Measurements from ENCODE around the gene DLK1. TPM values are rescaled to one million over a fixed set of nuclear protein-coding genes. Genes with fewer than 3 reads are reported as not detected.

The DLK1 gene
- total RNA-seq, 2 experiments from 2014 or later: not detected

- CTCF ChIA-PET: no interaction called here
- TF ChIP-seq, protein P1, sequence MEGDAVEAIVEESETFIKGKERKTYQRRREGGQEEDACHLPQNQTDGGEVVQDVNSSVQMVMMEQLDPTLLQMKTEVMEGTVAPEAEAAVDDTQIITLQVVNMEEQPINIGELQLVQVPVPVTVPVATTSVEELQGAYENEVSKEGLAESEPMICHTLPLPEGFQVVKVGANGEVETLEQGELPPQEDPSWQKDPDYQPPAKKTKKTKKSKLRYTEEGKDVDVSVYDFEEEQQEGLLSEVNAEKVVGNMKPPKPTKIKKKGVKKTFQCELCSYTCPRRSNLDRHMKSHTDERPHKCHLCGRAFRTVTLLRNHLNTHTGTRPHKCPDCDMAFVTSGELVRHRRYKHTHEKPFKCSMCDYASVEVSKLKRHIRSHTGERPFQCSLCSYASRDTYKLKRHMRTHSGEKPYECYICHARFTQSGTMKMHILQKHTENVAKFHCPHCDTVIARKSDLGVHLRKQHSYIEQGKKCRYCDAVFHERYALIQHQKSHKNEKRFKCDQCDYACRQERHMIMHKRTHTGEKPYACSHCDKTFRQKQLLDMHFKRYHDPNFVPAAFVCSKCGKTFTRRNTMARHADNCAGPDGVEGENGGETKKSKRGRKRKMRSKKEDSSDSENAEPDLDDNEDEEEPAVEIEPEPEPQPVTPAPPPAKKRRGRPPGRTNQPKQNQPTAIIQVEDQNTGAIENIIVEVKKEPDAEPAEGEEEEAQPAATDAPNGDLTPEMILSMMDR (IDR thresholded peaks at IDR 0.05): no peak
- POLR2A ChIA-PET: no interaction called here
- Mint-ChIP-seq H3K27ac (no peak overlapping the region), H3K27me3 (no peaks in the 10 kb centered on the region), H3K9me3 (no peaks in the 10 kb centered on the region), H3K36me3 (ENCODE audit: low read depth) (no peaks in the 10 kb centered on the region), H3K4me3 (no peak overlapping the region), H3K4me1 (ENCODE audit: low read depth) (no peaks in the 10 kb centered on the region)
- DNase-seq (no peak), ATAC-seq (no peak)
- intact Hi-C loops (cut with micrococcal nuclease): no loop called here
Measured at GRCh38 chr14:100776681-100777365, 50.1 kb downstream of the DLK1 start.

- POLR2A ChIA-PET: no interaction called here
- DNase-seq (no peak), ATAC-seq (no peak)
- no peaks in the 10 kb centered on the region for H3K9me3 Mint-ChIP-seq
- no peaks in the 10 kb centered on the region for H3K27me3 Mint-ChIP-seq
- CTCF ChIA-PET: no interaction called here
- H3K27ac Mint-ChIP-seq: no peak overlapping the region
- intact Hi-C loops (cut with micrococcal nuclease): no loop called here
- TF ChIP-seq, protein P1 (IDR thresholded peaks at IDR 0.05): no peak
- H3K4me1 Mint-ChIP-seq (ENCODE audit: low read depth): no peaks in the 10 kb centered on the region
- no peaks in the 10 kb centered on the region for H3K36me3 Mint-ChIP-seq (ENCODE audit: low read depth)
- H3K4me3 Mint-ChIP-seq: no peak overlapping the region
Measured at GRCh38 chr14:100777366-100777817, 50.7 kb downstream of the DLK1 start.

GRCh38 chr14:100777818-100778525, 51.3 kb downstream of the DLK1 start:
- TF ChIP-seq, protein P1 (IDR thresholded peaks at IDR 0.05): no peak
- CTCF ChIA-PET: no interaction called here

DNA sequence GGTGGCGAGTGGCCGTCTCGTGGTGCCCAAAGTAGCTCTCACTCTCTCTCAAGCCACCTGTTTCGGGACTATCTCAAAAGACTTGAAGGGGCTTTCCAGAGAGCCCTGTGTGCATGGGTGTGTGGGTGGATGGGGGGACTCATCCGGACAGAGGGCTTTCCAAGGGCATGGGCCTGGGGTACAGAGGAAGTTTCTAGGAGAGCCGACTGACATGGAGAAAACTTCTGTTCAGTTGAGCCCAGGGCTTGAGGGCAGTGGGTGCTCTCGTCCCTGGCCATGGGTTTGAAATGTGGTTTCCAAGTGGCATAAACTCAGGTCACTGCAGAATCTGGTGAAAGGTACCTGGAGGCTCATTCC, 51.8 kb downstream of the DLK1 start:
- Mint-ChIP-seq H3K36me3 (ENCODE audit: low read depth) (no peaks in the 10 kb centered on the region), H3K4me1 (ENCODE audit: low read depth) (no peaks in the 10 kb centered on the region), H3K27me3 (no peaks in the 10 kb centered on the region), H3K27ac (no peak overlapping the region), H3K4me3 (no peak overlapping the region), H3K9me3 (no peaks in the 10 kb centered on the region)
- TF ChIP-seq, protein P1 (IDR thresholded peaks at IDR 0.05): no peak
- intact Hi-C loops (cut with micrococcal nuclease): no loop called here
- DNase-seq (no peak), ATAC-seq (no peak)
- POLR2A ChIA-PET: no interaction called here
- CTCF ChIA-PET: no interaction called here

More at GRCh38 chr14:100777818-100778525, 51.3 kb downstream of the DLK1 start:
- POLR2A ChIA-PET: no interaction called here
- Mint-ChIP-seq H3K9me3 (no peaks in the 10 kb centered on the region), H3K27ac (no peak overlapping the region), H3K36me3 (ENCODE audit: low read depth) (no peaks in the 10 kb centered on the region), H3K4me3 (no peak overlapping the region), H3K27me3 (no peaks in the 10 kb centered on the region), H3K4me1 (ENCODE audit: low read depth) (no peaks in the 10 kb centered on the region)
- DNase-seq (no peak), ATAC-seq (no peak)
- intact Hi-C loops (cut with micrococcal nuclease): no loop called here

DNA sequence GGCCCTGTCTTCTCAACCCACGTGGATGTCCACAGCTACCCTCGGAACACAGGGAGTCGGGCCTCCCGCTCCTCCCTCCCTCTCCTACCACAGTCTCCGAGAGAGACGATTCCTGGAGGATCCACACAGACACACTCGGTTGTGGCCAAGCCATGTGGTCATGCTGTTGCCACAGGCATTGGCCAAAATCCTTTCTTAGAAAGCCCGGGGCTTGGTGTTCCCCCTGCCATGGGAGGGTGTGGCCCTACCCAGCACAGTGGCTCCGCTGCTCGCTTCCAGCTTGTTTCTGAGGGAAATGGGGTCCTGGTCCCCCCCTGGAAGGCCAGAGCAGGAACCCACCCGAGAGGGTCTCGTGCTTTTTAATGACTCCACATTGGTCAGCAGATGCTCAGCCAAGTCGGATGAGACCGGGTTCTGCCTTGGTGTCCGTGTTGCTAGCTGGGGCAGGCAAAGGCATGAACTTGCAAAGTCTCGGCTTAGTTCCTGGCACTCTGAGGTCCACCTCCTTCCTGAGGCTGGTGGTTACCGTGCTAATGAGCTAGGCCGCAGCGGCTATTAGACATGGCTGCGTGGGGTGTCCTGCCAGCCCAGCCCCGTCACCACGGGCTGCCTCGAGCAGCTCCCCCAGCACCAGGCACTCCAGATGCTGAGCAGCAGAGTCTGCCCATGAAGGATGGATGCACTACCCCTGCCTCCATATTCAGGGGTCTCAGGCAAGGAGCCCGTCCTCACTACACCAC, 52.4 kb downstream of the DLK1 start:
- Mint-ChIP-seq H3K9me3 (no peaks in the 10 kb centered on the region), H3K27me3 (no peaks in the 10 kb centered on the region), H3K4me1 (ENCODE audit: low read depth) (no peaks in the 10 kb centered on the region), H3K4me3 (no peak overlapping the region), H3K36me3 (ENCODE audit: low read depth) (no peaks in the 10 kb centered on the region), H3K27ac (no peak overlapping the region)
- ChIA-PET CTCF (no interaction called here), POLR2A (no interaction called here)
- ATAC-seq: no peak
- DNase-seq: no peak
- TF ChIP-seq, protein P1 (IDR thresholded peaks at IDR 0.05): no peak
- intact Hi-C loops (cut with micrococcal nuclease): no loop called here
